NCI-H2171 (cell line): ENCODE data around the gene SLC2A10.

ENCODE experiments used
- DNase-seq: peaks from one replicate; lab custom pipeline; 2025; lab: John Stamatoyannopoulos, UW

SLC2A10 gene

GRCh38 chr20:46682063-46682821 is 27.2 kb upstream of the SLC2A10 start:
- DNase-seq = no peak

GRCh38 chr20:46683011-46683667 is 26.3 kb upstream of the SLC2A10 start:
- DNase-seq = no peak

GRCh38 chr20:46683668-46683938 is 25.8 kb upstream of the SLC2A10 start:
- DNase-seq = no peak

GRCh38 chr20:46683939-46684750 is 25.3 kb upstream of the SLC2A10 start:
- no peak for DNase-seq

GRCh38 chr20:46688151-46689081 is 21.0 kb upstream of the SLC2A10 start:
- DNase-seq = no peak

GRCh38 chr20:46689082-46689753 is 20.2 kb upstream of the SLC2A10 start, which contains the start of gene TP53RK:
Gene TP53RK, minus strand, starts transcription at chr20:46689444. Its CDS starts 30 bp downstream, at chr20:46689414.
- peak; percentile 99 for DNase-seq

GRCh38 chr20:46689754-46690085 is 19.7 kb upstream of the SLC2A10 start:
- DNase-seq = no peak

- DNase-seq = no peak
Measured at GRCh38 chr20:46690219-46691106, 19.0 kb upstream of the SLC2A10 start.

- no peak for DNase-seq
Measured at GRCh38 chr20:46691196-46691595, 18.3 kb upstream of the SLC2A10 start.

- no peak for DNase-seq
Measured at GRCh38 chr20:46694484-46694883, 15.0 kb upstream of the SLC2A10 start.

GRCh38 chr20:46695892-46696291 is 13.6 kb upstream of the SLC2A10 start:
- no peak for DNase-seq

GRCh38 chr20:46696791-46697279 is 12.6 kb upstream of the SLC2A10 start:
- DNase-seq = no peak

GRCh38 chr20:46698788-46699187 is 10.7 kb upstream of the SLC2A10 start:
- no peak for DNase-seq

- no peak for DNase-seq
Measured at GRCh38 chr20:46699651-46700359, 9.6 kb upstream of the SLC2A10 start.

GRCh38 chr20:46700481-46700880 is 9.0 kb upstream of the SLC2A10 start:
- no peak for DNase-seq

GRCh38 chr20:46701057-46701456 is 8.4 kb upstream of the SLC2A10 start:
- no peak for DNase-seq

GRCh38 chr20:46701556-46701955 is 7.9 kb upstream of the SLC2A10 start:
- no peak for DNase-seq

- no peak for DNase-seq
Measured at GRCh38 chr20:46701986-46702385, 7.5 kb upstream of the SLC2A10 start.

GRCh38 chr20:46702447-46703203 is 6.8 kb upstream of the SLC2A10 start:
- DNase-seq = no peak
